HG03442 (cell line): Measurements from ENCODE around the gene HOXC4.
"Not testable (repeated sequence)": the region's sequence is repeated elsewhere in the genome, so short reads cannot be mapped to it uniquely, and the experiment has no call there.

Source experiments
- ATAC-seq: cut with Tn5 transposase; IDR thresholded peaks from one replicate; pipeline ENCODE4 v1.9.1; 2021; ENCODE audit warnings: mild to moderate bottlenecking, moderate library complexity; ENCODE audit not compliant: unreplicated experiment

The HOXC4 gene

GRCh38 chr12:54039417-54040147 is 14.1 kb upstream of the HOXC4 start:
- ATAC-seq: no peak

DNA sequence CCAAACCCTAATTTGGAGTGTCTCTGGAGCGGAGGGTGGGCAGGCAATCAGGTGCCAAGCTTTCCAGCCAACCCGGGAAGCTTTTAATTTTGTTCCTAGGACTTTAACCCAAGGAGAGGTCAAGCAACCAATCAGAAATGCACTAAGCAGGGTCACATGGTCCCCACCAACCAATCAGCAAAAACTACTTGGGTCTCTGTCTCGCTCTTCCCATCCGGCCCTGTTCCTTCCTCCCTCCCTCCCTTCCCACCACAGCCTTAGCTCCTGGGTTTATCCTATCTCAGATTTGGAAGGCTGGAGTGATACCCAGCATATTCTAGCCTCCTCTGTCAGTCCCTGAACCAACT is 13.5 kb upstream of the HOXC4 start:
- ATAC-seq: no peak

GRCh38 chr12:54040648-54041047 is 13.0 kb upstream of the HOXC4 start:
- no peak for ATAC-seq

GRCh38 chr12:54041097-54041690 is 12.4 kb upstream of the HOXC4 start:
- no peak for ATAC-seq

- not testable (repeated sequence) for ATAC-seq
These were observed 11.6 kb upstream of the HOXC4 start for GRCh38 chr12:54042033-54042432.

GRCh38 chr12:54042970-54043853 is 10.4 kb upstream of the HOXC4 start:
- ATAC-seq: no peak

DNA sequence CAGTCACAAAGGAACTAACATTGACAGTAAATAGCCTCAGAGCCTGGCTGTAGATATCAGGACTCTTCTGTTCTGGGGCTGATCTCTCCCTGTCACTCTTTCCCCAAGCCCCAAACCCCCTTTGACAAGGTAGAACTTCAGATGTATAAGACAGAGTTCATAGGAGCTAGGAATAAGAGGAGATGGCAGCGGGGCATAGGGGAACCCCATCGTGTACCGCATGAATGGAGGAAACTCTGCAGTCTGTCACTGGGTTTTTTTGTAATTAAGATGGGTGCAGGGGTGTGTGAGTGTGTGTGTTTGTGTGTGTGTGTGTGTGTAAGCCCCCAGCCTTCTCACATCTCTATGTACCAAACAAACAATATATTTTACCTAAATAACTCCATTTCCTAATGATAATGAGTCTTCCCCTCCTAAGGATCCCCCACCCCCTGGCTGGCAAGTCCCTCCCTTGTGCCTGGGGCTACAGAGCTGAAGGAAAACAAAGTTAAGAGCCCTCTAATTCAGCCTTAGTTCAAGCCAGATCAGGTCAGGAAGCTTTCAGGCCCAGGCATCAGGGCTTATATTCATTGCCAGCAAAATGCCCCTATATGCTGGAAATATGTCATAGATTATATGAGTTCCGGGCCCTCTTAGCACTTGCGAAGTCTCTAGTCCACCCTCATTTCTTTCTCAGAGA is 9.1 kb upstream of the HOXC4 start:
- no peak for ATAC-seq

DNA sequence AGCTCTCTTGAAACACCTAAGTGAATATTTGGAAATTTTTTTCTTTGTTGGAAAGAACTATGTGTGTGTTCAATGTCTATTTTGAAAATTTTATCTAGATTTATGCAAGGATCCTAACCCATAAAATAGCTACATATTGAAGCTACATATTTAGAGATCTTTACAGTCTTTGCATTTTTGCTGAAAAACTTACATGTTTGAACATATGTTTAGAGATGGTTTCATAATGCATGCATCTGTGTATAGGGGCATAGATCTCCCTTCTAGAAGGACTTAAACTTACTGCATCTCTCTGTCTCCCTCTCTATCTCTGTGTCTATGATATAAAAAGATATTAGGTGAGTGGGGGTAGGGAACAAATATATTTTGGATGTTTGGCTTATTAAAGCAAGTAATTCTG is 8.2 kb upstream of the HOXC4 start:
- no peak for ATAC-seq

DNA sequence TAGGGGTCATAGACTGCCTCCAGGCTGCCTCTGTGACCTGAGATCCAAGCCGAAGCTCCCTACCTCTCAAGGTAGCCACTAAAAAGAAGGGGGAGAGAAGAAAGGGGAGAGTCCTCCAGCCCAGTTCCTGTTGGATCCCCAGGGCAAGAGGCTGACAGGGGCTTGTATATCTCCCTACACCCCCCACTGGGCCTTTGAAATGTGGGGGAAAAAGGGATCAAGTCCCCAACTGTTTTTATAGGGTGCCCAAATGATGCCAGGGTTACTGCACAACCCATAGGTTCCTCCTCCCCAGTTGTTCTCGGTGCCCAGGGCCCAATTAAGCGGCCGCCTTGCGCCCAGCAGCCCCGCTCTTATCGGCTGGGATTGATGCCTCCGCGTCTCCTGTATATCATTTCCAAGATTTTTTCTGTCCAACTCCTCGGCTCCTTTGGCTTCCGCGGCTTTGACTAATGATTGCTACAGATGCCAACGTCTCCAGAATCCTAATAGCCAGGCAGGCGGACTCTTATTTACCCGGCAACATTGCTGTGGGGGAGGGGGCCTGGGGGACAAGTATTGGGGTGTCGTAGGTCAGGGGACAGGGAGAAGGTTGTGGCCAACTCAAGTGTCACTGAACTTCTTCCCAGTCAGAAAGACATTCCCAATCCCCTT is 7.6 kb upstream of the HOXC4 start:
- no peak for ATAC-seq

GRCh38 chr12:54046809-54047159 is 6.9 kb upstream of the HOXC4 start:
- no peak for ATAC-seq

DNA sequence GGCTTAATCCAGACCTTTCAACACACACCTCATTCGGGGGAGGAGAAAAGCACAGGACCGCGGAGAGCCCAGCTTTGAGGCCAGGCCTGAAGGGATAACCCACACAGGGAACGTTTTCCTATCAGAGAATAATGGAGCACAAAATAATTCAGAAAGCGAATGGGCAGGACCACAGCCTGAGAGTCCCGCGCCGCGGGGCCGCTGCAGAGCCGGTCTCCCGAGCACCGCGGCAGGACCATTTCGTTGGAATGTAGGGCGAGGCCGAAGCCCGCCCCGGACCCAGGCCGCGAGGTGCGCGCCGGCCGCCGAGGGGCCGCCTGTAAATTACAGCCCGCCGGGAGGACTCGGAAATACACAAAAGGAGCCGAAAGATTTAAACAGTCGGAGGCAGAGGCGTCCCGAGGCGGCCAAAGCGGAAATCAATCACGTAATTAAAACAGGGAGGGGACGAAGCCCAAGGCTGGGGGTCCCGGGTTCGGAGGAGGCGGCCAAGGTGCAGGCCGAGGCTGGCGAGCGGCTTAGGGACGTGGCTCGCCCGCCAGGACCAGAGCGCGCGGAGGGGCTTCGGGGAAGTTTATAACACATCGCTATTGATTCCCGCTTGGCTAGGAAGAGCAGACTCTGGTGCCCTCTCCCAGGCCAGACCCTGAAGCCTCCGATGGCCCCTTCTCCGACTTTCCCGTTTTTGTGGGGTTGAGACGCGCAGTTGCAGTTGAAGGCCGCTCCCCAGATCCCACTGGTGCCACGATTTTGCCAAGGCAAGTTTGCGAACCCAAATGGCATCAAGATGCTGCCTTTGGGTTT is 6.3 kb upstream of the HOXC4 start:
- no peak for ATAC-seq

- no peak for ATAC-seq
These were observed 5.7 kb upstream of the HOXC4 start for GRCh38 chr12:54047964-54048303.

- no peak for ATAC-seq
These were observed 5.1 kb upstream of the HOXC4 start for GRCh38 chr12:54048406-54049093.

DNA sequence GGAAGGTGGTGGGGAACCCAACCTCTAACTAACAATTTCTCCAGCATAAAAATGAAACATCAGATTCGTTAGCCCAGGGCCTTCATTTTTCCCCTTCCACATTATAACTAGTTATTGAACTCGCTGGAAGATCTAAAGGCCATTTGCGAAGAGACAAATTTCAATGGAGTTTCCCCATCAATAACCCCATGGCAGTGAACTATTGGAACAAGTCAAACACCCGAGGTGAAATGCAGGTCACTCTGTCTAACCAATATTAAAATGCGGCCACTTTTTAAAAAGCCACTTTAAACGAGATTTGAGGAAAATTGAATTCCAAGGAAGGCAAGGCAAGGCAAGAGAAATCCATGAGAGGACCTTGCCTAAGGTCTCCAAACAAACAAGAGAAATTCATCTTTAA is 4.5 kb upstream of the HOXC4 start:
- ATAC-seq: no peak

DNA sequence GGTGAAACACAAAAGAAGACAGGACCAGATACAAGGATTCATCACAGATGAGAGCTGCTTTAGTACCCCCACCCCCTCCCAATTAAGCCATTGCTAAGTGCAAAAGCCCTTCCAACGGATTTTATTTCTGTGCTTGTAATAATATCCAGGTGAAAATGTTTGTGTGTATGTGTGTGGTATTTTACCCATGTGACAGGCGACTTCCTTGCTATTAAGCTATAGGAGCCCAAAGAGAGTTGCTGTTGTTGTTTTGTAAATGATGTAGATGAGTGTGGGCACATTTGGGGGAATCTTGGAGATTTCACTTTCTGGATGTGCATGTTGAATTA is 3.2 kb upstream of the HOXC4 start:
- ATAC-seq: no peak

DNA sequence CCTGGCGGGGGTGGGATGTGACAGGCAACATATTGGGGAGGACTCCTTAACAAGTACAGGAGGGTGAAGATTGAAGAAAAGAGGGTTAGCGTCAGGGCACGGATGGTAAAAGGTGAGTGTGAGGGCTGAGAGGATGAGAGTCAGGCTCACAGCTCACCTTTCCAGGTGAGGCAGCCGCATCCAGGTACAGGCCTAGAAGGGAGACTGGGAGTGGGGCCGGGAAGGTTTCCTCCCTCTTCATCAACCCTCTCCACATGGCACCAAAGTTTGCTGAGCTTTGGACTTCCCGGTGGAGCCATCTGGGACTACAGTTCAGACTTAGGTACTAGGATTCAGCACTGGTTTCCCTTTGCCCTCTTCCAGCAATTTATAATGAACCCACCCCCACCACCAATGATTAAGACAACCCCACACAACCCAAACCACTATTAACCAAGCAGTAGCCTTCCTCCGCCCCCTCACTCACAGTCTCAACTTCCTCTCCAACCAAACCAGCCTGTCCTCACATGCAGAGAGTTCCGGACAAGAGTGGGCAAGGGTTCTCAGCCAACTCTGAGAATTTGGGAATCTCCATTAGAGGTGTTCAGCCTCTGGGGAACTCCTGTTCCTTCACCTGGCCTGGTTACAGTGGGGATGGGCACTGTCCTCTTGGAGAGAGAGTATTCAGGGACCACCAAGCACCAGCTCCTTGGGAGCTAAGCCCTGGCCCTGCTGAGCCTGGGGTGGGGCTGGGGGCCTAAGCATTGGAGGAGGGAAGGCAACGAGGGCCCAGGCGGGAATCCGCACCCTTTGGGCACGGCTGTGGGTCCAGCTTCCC is 2.4 kb upstream of the HOXC4 start:
- no peak for ATAC-seq

DNA sequence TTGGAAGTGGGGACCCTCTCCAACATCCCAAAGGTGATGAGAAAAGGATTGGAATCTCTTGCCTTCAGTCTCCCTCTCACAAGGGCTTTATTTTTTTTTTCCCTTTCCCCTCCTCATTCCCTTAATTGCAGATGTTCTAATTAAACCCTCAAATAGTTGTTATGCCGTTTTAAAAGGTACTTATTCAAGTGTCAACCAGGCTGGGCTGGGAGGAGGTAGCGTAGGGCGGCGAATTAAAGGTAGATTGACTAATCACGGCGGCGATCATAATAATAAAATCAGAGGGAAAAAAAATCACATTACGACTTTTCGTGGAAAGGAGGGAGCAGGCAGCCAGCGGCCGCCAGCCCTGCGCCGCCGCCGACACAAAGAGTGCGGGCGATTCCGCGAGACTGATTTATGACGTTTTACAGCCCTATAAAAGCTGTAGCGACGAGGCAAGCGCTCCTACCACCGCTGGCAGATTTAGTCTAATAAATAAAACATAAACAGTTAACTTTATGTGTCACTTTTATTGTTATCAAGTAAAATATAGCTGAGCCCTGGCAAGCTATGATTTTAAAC is 1.7 kb upstream of the HOXC4 start:
- no peak for ATAC-seq

- ATAC-seq: no peak
These were observed 1.1 kb upstream of the HOXC4 start for GRCh38 chr12:54052438-54053002.
